WTC11 (cell line): ENCODE measurements around the gene CHKB. TPM values are rescaled to one million over a fixed set of nuclear protein-coding genes. Genes with fewer than 3 reads are reported as not detected.

ENCODE experiments used
- ATAC-seq: fragments of 200-7000 bp; cut with Tn5 transposase; 2 replicates; pipeline ENCODE4 v1.10.0; 2021; ENCODE audit warnings: mild to moderate bottlenecking, moderate library complexity
- CTCF ChIA-PET: fragments of 300-600 bp; sonication (Branson Sonifier 250); formaldehyde crosslinking; loops from one replicate; lab custom pipeline; 2021; ENCODE audit warnings: antibody characterized with exemption; lab: Charles Lee
- POLR2A ChIA-PET: fragments of 350-600 bp; sonication (Branson Sonifier 250); formaldehyde crosslinking; loops from one replicate; lab custom pipeline; 2021; ENCODE audit warnings: antibody characterized with exemption; lab: Charles Lee
- DNase-seq: peaks from one replicate; pipeline ENCODE4 v3.0.0; 2021; ENCODE audit warnings: low spot score
- H3K27ac Mint-ChIP-seq: 2 replicates; pipeline ENCODE4 v1.8.0; 2021; ENCODE audit warnings: mixed read lengths
- H3K27me3 Mint-ChIP-seq: 2 replicates; pipeline ENCODE4 v1.8.0; 2021; ENCODE audit warnings: low read depth, mild to moderate bottlenecking, moderate library complexity, mixed read lengths
- H3K36me3 Mint-ChIP-seq: 2 replicates; pipeline ENCODE4 v1.8.0; 2021; ENCODE audit warnings: mixed read lengths
- H3K4me1 Mint-ChIP-seq: 2 replicates; pipeline ENCODE4 v1.8.0; 2022; ENCODE audit warnings: mixed read lengths
- H3K4me3 Mint-ChIP-seq: 2 replicates; pipeline ENCODE4 v1.8.0; 2021; ENCODE audit warnings: mild to moderate bottlenecking, moderate library complexity, mixed read lengths
- H3K9me3 Mint-ChIP-seq: 2 replicates; pipeline ENCODE4 v1.8.0; 2021; ENCODE audit warnings: mixed read lengths
- AFF4 ChIP-seq: sonication (generic); formaldehyde crosslinking; IDR thresholded peaks from 2 replicates; pipeline ENCODE4 v1.8.1; 2023; ENCODE audit warnings: mild to moderate bottlenecking, missing genetic modification reagents, borderline replicate concordance
- E2F1 ChIP-seq: sonication (generic); formaldehyde crosslinking; IDR thresholded peaks from 2 replicates; pipeline ENCODE4 v1.8.0; 2022; ENCODE audit warnings: mild to moderate bottlenecking, missing genetic modification reagents
- ELF4 ChIP-seq: sonication (generic); formaldehyde crosslinking; IDR thresholded peaks from 2 replicates; pipeline ENCODE4 v1.8.1; 2022; ENCODE audit warnings: low read depth, mild to moderate bottlenecking, moderate library complexity, missing genetic modification reagents
- ESRRA ChIP-seq: sonication (generic); formaldehyde crosslinking; IDR thresholded peaks from 2 replicates; pipeline ENCODE4 v1.8.1; 2022; ENCODE audit warnings: mild to moderate bottlenecking, missing genetic modification reagents, borderline replicate concordance
- FOXJ3 ChIP-seq: sonication (generic); formaldehyde crosslinking; IDR thresholded peaks from 2 replicates; pipeline ENCODE4 v1.9.0; 2021; ENCODE audit warnings: missing genetic modification reagents, mild to moderate bottlenecking, borderline replicate concordance
- IRF2 ChIP-seq: sonication (generic); formaldehyde crosslinking; IDR thresholded peaks from 2 replicates; pipeline ENCODE4 v1.8.0; 2022; ENCODE audit warnings: low read depth, missing genetic modification reagents, borderline replicate concordance
- NFATC4 ChIP-seq: fragments of 250-450 bp; sonication (Bioruptor Pico); IDR thresholded peaks from 2 replicates; pipeline ENCODE4 v1.9.0; 2021; ENCODE audit warnings: mild to moderate bottlenecking
- NR2C2 ChIP-seq: sonication (generic); formaldehyde crosslinking; IDR thresholded peaks from 2 replicates; pipeline ENCODE4 v1.8.0; 2022; ENCODE audit warnings: mild to moderate bottlenecking, missing genetic modification reagents
- NR3C1 ChIP-seq: sonication (generic); formaldehyde crosslinking; conservative IDR thresholded peaks from 2 replicates; pipeline ENCODE4 v1.8.1; 2023; ENCODE audit warnings: low read depth, mild to moderate bottlenecking, missing genetic modification reagents
- OVOL2 ChIP-seq: fragments of 250-450 bp; sonication (Bioruptor Pico); IDR thresholded peaks from 2 replicates; pipeline ENCODE4 v1.9.0; 2021; ENCODE audit warnings: mild to moderate bottlenecking, borderline replicate concordance
- TCF7 ChIP-seq: sonication (generic); formaldehyde crosslinking; IDR thresholded peaks from 2 replicates; pipeline ENCODE4 v1.8.0; 2022; ENCODE audit warnings: mild to moderate bottlenecking, low read depth, missing genetic modification reagents, moderate library complexity
- TEAD1 ChIP-seq: sonication (generic); formaldehyde crosslinking; IDR thresholded peaks from 2 replicates; pipeline ENCODE4 v1.8.0; 2022; ENCODE audit warnings: mild to moderate bottlenecking, missing genetic modification reagents
- TP53 ChIP-seq: sonication (generic); formaldehyde crosslinking; IDR thresholded peaks from 2 replicates; pipeline ENCODE4 v1.8.1; 2023; ENCODE audit warnings: mild to moderate bottlenecking, missing genetic modification reagents
- USF2 ChIP-seq: sonication (generic); formaldehyde crosslinking; IDR thresholded peaks from 2 replicates; pipeline ENCODE4 v1.8.1; 2023; ENCODE audit warnings: mild to moderate bottlenecking, missing genetic modification reagents, moderate library complexity
- ZBTB43 ChIP-seq: sonication (generic); formaldehyde crosslinking; IDR thresholded peaks from 2 replicates; pipeline ENCODE4 v1.8.1; 2023; ENCODE audit warnings: mild to moderate bottlenecking, missing genetic modification reagents
- ZNF263 ChIP-seq: sonication (generic); formaldehyde crosslinking; IDR thresholded peaks from 2 replicates; pipeline ENCODE4 v1.8.1; 2022; ENCODE audit warnings: low read depth, mild to moderate bottlenecking, moderate library complexity, missing genetic modification reagents
- ZNF425 ChIP-seq: fragments of 250-450 bp; sonication (Bioruptor Pico); conservative IDR thresholded peaks from 2 replicates; pipeline ENCODE4 v1.9.0; 2021; ENCODE audit warnings: mild to moderate bottlenecking
- ZNF512 ChIP-seq: sonication (generic); formaldehyde crosslinking; IDR thresholded peaks from 2 replicates; pipeline ENCODE4 v1.8.1; 2022; ENCODE audit warnings: missing genetic modification reagents, borderline replicate concordance
- ZSCAN18 ChIP-seq: fragments of 250-450 bp; sonication (Bioruptor Pico); IDR thresholded peaks from 2 replicates; pipeline ENCODE4 v2.1.2; 2022; ENCODE audit warnings: mild to moderate bottlenecking, moderate library complexity
- total RNA-seq: library from RNA; stranded (reverse); gene quantifications from 3 replicates; pipeline ENCODE4 v1.2.3, GENCODE V29; 2021

CHKB gene
- total RNA-seq, 1 experiment from 2014 or later = 75.4 TPM

GRCh38 chr22:50625131-50625567 is 42.5 kb upstream of the CHKB start:
- Mint-ChIP-seq H3K27me3 (peaks cover 24% of the 10 kb centered on the region), H3K36me3 (no peaks in the 10 kb centered on the region), H3K9me3 (no peaks in the 10 kb centered on the region), H3K4me3 (no peak overlapping the region), H3K4me1 (peaks cover 27% of the 10 kb centered on the region), H3K27ac (no peak overlapping the region)
- ChIA-PET CTCF (interaction anchor here (0.6 to 4.5 kb wide), 6 partner anchors 16 to 73 kb away, joined by 3 to 78 read pairs (median 18); partner anchors contain the start of gene SYCE3), POLR2A (no interaction called here)
- ATAC-seq = no peak
- no peak for DNase-seq
- TF ChIP-seq USF2 (CRISPR knock-in tag) (no peak), ZNF512 (no peak), ELF4 (CRISPR knock-in tag) (no peak), TP53 (CRISPR knock-in tag) (no peak), OVOL2 (CRISPR knock-in tag) (no peak), ZSCAN18 (CRISPR knock-in tag) (no peak), ZNF425 (CRISPR knock-in tag) (no peak), ZBTB43 (CRISPR knock-in tag) (no peak), ESRRA (CRISPR knock-in tag) (no peak), E2F1 (CRISPR knock-in tag) (no peak), NR2C2 (CRISPR knock-in tag) (no peak), TCF7 (CRISPR knock-in tag) (no peak), NR3C1 (CRISPR knock-in tag) (no peak), IRF2 (no peak), ZNF263 (CRISPR knock-in tag) (no peak)

- no peak for ATAC-seq
- no peak overlapping the region for H3K27ac Mint-ChIP-seq
- no peaks in the 10 kb centered on the region for H3K36me3 Mint-ChIP-seq
- no peak for DNase-seq
- no peak overlapping the region for H3K4me3 Mint-ChIP-seq
- H3K9me3 Mint-ChIP-seq = no peaks in the 10 kb centered on the region
- H3K4me1 Mint-ChIP-seq = peaks cover 32% of the 10 kb centered on the region
- CTCF ChIA-PET = interaction anchor here (0.6 to 4.5 kb wide), 3 partner anchors 16 to 75 kb away, joined by 3 to 59 read pairs (median 4); no protein-coding TSS in a partner anchor
- peaks cover 21% of the 10 kb centered on the region for H3K27me3 Mint-ChIP-seq
- POLR2A ChIA-PET = no interaction called here
- no peak for TF ChIP-seq TEAD1 (CRISPR knock-in tag)
- TF ChIP-seq ZNF512 = no peak
- no peak for TF ChIP-seq AFF4
- no peak for TF ChIP-seq FOXJ3 (CRISPR knock-in tag)
- no peak for TF ChIP-seq NFATC4 (CRISPR knock-in tag)
These were observed 41.9 kb upstream of the CHKB start for GRCh38 chr22:50624347-50625130.
